Urothelium cell line (cell line): ENCODE data around the gene FLOT1.

Experiments
- DNase-seq: peaks from one replicate; pipeline ENCODE4 v3.0.0; 2011; ENCODE audit warnings: low spot score, mixed read lengths
- FAIRE-seq: peaks from 2 replicates; lab custom pipeline; 2011; peaks lifted over from hg19 to GRCh38; lab: Jason Lieb, UNC

Gene FLOT1, protein sequence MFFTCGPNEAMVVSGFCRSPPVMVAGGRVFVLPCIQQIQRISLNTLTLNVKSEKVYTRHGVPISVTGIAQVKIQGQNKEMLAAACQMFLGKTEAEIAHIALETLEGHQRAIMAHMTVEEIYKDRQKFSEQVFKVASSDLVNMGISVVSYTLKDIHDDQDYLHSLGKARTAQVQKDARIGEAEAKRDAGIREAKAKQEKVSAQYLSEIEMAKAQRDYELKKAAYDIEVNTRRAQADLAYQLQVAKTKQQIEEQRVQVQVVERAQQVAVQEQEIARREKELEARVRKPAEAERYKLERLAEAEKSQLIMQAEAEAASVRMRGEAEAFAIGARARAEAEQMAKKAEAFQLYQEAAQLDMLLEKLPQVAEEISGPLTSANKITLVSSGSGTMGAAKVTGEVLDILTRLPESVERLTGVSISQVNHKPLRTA

DNA sequence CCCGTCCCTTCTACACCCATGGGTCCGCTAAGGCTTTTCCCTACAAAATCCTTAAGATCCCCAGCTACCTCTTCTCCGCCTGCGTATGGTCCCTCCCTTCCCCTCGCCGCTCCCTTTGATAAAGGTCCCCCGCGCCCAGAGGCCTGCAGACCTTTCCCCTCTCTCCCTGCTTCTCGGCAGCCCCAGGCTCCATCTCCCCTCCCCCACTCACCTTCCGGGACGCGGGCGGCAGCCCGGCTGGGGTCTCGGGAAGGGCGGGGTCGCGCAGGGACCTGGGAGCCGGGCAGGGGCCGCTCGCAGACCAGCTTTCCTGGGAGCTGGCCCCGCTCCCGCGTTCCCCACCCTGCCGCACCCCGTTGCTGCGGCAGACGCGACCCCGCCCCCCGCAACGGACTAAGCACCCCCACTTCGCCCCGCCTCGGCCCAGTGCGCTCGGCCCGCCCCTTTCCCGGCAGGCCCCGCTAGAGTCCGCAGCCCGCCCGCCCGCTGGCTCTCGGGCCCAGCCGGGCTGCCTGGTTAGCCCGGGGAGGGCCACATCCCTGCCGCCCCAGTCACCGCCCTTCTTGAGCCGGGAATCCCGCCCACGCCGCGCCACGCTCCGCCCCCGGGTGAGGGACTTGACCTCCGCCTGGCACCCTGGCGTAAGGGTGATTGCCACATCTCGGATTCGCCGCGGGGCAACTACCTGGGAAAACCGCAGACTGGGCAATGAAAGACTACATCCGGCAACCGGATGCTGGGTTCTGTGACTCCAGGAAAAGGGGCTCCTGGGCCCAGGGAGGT is at the start of gene FLOT1:
Gene FLOT1, minus strand, starts transcription at position 372 of the 783 bp plus-strand sequence. CDS start 498 bp downstream, outside the sequence.
- peak; percentile 17 for FAIRE-seq

DNA sequence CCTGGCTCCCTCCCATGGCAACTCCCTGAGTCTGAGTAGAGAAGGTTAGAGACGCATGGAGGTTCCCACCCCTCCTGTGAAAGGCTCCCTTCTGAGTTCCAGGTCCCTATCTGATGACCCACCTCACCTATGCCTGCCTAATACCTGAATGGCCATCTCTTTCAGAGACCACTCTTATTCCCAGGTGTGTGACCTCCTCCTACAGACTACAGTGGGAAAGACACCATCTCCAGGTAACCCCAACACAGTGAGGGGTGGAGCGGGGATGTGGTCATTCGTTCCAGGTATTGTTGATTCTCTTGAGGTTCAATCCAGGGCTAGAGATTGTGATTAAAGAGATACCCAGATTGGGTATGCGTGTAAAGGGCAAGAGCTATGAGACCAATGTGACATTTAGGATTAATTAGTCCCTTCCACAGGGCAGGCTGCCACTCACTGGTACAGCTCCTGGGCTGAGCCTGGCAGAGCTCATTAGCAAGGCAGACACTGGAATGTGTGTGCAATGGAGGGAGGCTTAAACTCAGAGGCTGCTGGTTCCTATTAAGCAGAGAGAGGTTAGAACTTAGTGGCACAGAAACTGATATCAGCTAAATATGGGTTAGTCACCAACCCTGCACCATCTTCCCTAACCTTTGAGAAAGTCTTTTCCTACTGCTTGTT is 48.4 kb upstream of the FLOT1 start:
- no peak for FAIRE-seq

More for the DNA sequence above, at the start of gene FLOT1:
- DNase-seq: peak; percentile 94

DNA sequence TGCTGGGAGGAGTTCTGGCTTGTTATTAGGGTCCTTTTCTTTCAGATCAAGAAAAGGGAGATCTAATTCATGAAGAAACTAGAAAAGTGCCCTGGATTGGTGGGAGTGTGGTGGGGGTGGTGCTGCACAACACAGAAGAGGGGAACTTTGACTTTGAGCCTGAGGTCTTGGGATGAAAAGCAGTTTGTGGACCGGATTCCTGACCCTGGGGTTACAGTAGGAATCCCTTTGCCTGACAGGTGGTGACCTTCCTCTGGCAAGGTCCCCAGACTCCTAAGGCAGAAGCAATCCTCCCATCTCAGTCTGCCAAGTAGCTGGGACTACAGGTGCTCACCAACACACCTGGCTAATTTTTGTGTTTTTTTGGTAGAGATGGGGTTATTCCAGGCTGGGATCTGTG is 47.1 kb upstream of the FLOT1 start:
- no peak for FAIRE-seq
- no peak for DNase-seq

More for the DNA sequence above, 48.4 kb upstream of the FLOT1 start:
- no peak for DNase-seq

DNA sequence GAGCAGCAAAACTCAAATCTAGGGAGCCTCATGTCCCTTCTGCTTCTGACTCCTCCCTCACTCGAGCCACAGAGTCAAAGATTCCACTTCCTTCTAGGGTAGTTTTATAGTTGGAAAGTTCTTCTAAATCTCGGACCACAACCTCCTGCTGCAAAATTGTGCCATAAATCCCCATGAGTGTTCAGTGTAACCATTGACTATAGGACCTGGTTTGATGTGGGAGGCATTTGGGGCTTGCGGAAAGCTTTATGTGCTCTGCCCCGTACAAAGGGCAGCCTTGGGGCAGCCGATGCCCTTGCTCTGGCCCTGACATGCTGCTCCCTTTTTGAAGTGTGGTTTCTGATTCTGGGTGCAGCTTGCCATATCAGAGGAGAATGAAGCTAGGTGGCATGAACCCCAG is 45.5 kb upstream of the FLOT1 start:
- FAIRE-seq (no peak), DNase-seq (no peak)

DNA sequence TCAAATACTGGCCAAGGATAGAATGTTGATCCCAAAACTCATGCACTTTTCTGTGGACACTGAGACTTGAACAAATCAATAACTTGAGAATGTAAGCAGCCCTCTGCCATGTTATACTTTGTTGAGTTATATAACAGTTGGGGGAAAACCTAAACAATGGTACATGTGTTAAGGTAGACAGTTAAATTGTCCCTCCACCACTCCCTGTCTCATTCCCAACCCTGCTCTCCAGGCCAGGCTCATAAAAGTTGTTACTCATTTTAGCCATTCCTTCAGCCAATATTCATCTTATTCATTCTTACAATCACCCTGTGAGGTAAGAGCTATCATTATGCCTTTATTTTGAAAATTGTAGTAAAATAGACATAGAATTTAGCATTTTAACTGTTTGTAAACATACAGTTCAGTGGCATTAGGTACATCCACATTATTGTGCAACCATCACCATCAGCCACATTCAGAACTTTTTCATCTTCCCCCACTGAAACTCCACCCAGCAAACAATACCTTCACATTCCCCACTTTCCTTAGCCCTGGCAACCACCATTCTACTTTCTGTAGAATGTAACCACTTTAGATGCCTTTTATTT is 40.0 kb upstream of the FLOT1 start:
- DNase-seq (peak; percentile 58), FAIRE-seq (no peak)

DNA sequence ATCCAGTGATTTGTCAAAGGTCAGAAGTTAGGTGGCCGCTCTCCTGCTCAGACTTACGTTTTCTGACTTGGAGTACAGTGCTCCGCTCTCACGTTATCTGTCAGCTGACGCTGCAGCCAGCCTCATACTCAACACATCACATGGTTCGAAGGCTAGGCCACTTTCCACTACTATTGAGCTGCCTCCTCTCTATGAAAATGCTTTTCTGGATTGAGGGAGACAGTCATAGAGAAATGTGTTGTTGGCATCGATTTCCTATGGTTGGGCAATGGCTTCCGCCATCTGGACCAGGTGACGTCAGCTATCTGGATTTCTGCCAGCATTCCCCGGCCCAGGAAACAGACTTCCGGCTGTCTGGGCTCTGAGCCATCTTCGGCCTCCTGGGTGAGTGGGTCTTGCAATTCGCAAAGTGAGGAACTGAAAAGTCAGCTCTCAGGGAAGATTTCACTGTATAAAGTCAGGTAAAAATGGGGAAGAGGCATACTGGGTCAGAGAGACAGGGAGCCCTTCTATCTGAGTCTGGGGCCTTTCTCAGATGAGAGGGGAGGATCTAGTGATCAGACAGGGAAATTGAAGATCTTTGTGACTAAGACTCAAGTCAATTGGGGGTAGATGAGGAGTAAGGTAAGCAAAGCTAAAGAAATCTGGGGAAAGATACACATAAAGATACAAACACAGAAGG is 39.4 kb upstream of the FLOT1 start:
- DNase-seq (peak; percentile 86), FAIRE-seq (no peak)

DNA sequence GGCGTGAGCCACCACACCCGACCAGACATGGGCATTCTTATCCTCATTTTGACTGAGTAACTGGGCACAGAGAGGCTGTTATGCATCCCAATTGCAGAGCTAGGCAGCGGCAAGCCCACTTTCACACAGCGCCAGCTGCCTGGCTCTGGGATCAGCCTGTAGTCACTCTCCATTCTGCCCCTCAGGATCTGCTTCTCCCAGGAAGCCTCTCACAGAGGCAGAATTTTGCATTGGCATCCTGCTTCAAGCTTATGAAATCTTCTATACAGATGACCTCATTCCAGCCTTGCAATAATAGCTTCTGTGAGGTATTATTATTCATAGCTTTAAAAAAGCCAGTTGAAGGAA is 38.9 kb upstream of the FLOT1 start:
- DNase-seq (peak; percentile 25), FAIRE-seq (no peak)

DNA sequence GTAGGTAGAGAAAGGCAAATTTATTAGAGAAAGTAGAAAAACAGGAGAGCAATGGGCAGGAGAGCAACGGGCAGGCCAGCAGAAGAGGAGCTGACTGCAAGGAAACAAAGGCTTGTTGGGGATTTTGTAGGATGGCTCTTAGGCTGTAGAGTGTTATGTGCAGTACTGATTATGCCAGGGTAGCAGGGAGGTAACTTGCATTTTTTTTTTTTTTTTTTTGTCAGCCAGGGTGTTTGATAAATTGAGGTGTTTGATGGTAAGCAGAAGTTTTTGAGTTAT is 38.1 kb upstream of the FLOT1 start:
- FAIRE-seq: no peak
- no peak for DNase-seq

DNA sequence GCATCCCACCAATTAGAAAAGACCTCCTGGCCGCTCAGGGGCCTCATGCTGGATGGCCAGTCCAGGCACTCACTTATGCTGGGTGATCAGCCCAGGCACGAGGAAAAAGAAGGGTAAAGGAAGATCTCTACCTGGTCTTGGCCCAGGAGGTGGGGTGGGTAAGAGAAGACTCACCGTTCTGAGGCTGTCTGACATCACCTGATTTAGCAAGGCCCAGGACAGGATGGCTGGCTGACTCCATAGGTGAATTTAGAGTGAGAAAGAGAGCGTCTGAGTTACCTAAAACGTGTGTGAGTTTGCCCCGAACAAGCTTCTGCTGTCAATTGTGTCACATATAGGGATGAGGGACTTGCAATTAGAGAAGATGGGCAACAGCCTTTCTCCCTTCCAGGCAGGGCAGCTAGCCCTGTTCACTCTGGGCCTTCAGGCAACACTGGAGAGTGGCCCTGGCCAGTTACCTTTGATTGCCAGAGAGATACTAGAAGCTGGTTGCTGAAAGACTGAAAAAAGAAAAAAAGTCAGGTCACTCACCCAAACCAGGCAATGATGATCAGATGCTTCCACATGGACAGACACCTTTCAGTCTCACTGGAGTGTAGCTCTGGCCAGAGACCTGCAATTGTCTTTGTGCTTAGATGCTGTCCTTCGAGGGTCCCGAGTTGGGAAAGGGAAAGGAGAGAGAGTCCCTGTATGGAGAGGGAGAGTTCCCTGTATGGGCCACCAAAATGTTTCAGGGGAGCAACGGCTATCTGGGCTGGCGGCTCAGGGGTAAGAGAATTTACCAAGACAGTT is 37.6 kb upstream of the FLOT1 start:
- DNase-seq (no peak), FAIRE-seq (no peak)

DNA sequence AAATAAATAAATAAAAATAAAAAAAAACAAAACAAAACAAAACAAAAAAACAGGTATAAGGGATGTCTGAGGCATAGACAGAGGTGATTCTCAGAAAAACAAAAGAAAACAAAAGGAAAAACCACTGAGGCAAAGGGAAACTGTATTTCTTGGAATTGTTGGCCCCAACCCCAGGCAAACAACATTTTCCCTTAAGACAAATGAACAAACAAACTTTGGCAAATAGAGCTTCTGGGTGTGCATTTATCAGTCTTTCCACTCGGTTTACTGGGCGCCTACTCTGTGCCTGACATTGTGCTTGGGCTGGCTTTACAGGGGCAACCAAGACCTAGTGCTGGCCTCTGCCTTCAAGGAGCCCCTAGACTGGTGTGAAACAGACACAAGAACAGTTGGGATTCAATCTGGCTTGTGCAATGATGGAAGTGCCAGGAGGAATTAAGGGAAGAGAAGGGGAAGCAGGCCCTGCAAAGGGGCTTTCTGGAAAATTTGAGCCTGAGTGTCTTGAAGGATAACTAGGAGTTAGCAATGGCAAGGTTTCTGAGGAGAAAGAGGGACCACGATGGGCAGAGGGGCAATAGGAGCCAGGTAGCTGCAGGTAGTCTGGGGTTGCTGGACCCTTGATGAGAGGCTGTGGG is 35.6 kb upstream of the FLOT1 start:
- FAIRE-seq (no peak), DNase-seq (no peak)

DNA sequence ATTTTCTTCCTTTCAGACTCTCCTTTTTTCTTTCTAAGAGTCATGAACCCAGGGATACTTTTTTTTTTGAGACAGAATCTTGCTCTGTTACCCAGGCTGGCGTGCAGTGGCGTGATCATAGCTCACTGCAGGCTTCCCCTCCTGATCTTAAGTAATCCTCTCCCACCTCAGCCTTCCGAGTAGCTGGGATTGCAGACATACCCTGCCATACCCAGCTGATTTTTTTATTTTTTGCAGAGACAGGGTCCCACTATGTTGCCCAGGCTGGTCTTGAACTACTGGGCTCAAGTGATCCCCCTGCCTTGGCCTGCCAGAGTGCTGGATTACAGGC is 34.6 kb upstream of the FLOT1 start:
- no peak for FAIRE-seq
- no peak for DNase-seq

DNA sequence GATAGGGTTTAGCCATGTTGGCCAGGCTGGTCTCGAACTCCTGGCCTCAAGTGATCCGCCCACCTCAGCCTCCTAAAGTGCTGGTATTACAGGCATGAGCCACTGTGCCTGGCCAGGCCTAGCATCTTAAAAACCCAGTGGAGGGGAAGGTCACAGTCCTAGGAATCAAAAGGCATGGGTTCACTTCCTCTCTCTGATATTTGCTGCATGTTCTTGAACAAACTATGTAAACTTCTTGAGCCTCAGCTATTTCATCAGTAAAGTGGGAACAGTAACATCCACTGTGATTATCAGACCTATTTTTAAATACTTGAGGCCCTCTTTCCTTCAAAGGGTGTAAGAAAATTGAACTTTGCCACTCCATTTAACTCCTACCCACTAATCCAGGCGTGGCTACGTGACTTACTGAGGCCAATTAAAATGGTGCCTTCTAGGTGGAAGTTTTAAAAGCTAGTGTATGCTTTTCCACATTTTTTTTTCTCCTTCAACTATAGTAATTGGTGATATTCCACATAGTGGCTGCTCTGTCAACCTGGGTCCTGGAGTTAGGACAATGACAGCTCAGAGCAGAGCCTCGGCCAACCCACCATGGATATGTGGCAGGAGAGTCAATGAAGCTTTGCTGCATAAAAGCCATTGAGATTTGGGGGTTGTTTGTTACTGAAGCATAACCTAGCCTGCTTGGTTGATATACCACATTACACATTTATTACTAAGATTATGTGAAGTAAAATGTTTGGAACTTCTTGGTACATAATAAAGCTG is 34.1 kb upstream of the FLOT1 start:
- no peak for FAIRE-seq

DNA sequence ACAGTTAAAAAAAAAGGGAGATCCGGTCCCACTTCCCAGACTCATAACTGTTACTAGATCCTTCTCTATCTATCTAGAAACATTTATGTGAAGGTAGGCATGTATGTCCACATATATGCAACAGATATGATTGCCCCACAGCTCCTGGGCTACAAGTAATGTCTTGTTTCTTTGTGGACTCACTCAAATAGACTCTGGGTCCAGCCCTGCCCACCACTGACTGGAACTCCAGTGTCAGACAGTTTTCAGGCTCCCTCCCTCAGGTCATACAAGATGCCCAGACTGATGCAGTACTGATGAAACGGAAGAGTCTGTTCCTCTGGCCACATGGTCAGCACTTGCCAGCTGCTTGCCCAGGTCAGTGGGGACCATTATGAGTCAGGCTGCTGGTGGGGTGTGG is 32.6 kb upstream of the FLOT1 start:
- FAIRE-seq (no peak), DNase-seq (no peak)

More for the DNA sequence above, 34.1 kb upstream of the FLOT1 start:
- DNase-seq: no peak

DNA sequence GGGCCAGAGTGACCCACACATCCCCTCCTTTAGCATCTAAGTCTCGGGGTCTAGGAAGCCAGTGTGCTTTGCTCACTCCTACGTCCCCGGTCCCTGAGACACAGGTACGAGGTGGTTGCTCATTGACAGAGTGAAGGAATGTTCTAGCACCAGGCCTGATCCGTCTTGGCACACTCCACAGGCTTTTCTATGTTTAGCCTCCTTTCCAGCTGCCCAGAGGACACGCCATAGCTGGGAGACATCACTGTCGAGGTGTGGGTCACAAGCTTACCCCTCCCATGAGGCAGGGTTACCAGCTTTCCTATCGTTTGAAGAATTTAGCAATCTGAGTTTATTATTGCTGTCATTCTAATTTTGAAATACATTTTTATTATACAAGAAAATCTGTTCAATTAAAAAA is 32.2 kb upstream of the FLOT1 start:
- FAIRE-seq: no peak
- DNase-seq: no peak

DNA sequence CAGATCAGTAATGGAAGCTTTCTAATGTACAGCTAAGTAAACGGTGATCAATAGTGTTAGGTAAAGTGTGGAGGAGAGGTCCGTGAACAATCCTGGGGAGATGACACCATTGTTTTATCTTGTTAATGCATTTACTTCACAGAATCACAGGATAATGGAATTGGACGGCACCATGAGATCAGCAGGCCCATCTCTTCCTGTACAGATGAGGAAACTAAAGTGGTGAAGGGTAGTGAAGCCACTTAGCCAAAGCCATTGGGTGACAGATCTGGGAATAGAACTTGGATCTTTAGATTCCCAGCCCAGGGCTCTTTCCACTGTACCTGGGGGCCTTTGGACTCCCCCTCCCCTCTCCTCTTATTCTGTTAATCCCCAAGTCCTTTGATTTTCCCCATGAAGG is 28.1 kb upstream of the FLOT1 start:
- FAIRE-seq (no peak), DNase-seq (no peak)

DNA sequence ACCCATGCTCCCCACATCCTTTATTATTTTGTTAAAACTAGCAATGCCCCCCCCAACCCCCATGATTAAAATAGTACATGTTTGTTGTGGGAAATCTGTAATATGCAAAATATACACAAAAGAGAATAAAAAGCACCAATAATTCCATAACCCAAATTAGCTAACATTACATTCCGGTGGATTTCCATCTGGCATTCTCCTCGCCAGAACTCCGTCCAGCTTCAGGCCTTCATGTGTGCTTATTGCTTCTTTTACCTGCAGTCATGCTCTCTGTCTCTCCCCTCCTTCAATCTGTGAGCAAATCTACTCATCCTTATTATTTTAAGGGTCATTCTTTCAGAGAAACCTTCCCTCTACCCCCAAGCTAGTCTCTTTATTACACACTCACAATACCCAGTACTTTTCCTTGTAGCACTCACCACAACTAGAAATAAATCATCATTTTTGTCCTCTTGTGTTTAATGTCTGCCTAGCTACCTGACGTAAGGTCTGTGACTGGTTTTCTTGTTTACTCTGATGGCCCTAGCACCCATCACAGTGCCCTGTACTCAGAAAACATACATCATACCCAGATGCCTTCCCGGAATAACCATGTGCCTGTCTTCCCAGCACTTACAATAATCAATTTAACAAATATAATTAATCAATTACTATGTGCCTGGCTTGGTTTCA is 27.5 kb upstream of the FLOT1 start:
- FAIRE-seq (no peak), DNase-seq (no peak)

DNA sequence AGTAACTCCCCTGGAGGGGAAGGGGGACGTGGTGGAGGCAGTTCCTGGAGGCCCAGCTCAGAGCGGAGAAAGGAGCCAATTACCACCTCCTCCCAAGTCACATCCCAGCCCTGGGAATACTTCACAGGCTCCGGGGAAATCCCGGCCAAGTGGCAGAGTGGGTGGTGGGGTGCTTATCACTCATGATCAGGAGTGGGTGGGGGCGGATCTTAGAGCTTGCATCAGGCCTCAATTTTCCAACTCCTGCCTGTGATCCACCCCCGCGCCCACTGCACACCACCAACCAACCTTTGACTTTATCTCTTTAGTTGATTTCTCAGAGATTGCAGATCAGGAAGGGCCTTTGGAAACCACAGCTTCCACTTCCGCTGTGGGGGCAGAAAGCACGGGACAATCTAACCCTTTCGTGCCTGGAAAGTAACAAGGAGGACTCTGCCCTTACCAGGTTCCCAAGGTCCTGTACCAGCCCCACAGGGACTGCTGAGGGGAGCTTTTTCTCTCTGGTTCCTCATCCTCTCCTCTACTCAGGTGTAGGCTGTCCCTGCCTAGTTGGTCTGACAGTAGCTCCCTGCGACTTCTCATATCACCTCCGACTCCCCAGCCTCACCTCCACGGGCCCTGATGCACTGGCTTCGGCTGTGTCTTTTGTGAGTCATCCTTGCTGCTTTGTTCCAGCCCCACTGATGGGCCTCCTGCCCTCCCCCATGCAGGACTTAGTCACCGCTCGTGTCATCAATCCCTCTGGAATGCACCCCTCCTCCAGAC is 26.8 kb upstream of the FLOT1 start:
- FAIRE-seq (no peak), DNase-seq (peak; percentile 94)

DNA sequence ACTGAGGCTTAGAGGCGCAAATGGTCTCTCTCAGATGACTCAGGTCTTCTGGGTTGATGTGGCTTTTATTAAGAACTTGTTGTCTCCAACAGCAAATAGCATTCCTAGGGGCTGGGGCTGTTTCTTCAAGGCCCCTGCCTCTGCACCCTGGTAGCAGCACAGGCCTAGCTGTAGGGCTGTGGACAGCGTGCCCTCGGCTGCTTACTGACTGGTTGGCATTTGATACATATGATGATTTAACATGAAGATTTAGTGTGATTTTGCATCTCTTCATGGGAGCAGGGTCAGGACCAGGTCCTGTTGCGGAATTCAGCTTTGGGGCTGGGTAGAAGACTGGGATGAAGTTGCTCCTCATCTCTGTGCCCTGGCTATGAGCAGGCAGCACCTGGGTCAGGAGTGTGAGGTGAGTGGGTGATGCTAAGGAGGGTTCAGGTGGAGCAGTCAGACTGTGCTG is 26.2 kb upstream of the FLOT1 start:
- DNase-seq (no peak), FAIRE-seq (no peak)
